GM18951 (cell line): Measurements from ENCODE around the gene NRXN3.

ENCODE experiments used
- POLR2A ChIP-seq: IDR thresholded peaks from 4 replicates; pipeline ENCODE4 v1.6.1; 2011; ENCODE audit warnings: mild to moderate bottlenecking; ENCODE audit not compliant: insufficient read length, insufficient read depth; ENCODE audit errors: extremely low read depth
- in situ Hi-C: fragments of 300-500 bp; cut with MboI; formaldehyde crosslinking; loops from one replicate; pipeline ENCODE4 v1.12.0; 2022; ENCODE audit warnings: low sequenced_read_pairs, mixed read lengths, inconsistent platforms; ENCODE audit not compliant: unreplicated experiment

The NRXN3 gene

GRCh38 chr14:79275292-79275655, 1105.1 kb downstream of the NRXN3 start:
- in situ Hi-C loops, result no loop called here
- no peak for TF ChIP-seq POLR2A

DNA sequence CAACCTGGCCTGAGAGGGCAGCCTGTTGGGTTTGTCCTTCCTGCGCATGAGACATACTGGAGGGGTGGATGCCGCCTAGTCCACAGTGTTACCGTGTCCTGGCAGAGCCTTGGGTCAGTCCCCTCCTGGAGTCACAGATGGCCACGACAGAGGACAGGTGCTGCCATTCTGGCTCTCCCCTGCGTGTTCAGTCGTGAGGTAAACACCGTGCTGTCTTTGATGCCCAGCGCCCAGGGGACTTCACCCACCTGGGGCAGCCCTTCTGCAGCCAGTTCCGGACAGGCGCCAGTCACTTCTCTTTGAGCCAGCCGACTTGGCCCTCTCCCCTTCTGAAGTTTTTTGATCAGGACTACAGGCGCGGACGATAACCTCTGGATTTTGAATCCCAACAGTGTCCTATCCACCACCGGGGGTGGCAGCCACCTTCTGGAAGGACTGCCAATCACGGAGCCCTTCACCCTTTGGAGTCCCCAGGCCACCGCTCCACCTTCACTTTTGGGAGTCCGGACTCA, 1108.2 kb downstream of the NRXN3 start:
- in situ Hi-C loops, result no loop called here
- TF ChIP-seq POLR2A, result no peak

- in situ Hi-C loops, result no loop called here
- TF ChIP-seq POLR2A, result no peak
Observed at GRCh38 chr14:79278798-79279644, 1108.8 kb downstream of the NRXN3 start.

DNA sequence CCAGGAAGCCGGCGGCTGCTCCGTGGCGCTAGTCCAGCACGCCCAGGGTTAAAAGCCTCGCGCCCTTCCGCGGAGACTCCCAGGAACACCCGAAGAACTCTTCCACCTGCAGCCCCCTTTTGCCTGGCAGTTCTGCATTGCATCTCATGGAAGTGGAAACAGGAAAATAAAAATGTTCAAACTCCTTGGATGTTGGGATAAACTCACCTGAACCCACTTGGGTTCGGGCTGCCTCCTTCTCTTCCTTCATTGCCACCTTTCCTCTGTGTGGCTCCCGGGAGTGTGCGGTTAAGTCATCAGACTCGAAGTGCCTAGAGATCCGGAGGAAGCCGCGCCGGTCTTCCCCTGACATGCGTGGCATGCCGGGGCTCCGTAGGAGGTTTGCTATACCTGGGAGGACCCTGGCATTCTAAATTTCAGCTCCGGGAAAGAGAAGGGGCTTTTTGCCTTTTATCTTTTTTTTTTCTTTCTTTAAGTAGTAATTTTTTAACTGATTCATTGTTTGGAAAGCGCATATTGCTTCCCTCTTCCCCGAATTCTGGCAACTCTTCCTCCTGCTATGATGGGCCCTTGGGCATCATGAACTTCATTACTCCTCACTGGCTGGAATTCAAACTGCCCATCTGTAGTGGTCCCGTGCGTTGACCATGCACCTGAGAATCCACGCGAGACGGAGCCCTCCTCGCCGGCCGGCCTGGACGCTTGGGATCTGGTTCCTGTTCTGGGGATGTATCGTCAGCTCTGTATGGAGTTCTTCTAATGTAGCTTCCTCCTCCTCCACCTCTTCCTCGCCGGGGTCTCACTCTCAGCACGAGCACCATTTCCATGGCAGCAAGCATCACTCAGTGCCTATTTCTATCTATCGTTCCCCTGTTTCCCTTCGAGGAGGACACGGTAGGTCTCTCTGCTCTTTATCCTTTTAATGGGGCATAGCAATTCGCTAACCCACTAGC, 1109.7 kb downstream of the NRXN3 start:
- TF ChIP-seq POLR2A, result no peak
- in situ Hi-C loops, result no loop called here

GRCh38 chr14:79281244-79282152, 1111.3 kb downstream of the NRXN3 start:
- no peak for TF ChIP-seq POLR2A
- in situ Hi-C loops, result no loop called here

GRCh38 chr14:79284621-79285020, 1114.4 kb downstream of the NRXN3 start:
- no peak for TF ChIP-seq POLR2A
- in situ Hi-C loops, result no loop called here

DNA sequence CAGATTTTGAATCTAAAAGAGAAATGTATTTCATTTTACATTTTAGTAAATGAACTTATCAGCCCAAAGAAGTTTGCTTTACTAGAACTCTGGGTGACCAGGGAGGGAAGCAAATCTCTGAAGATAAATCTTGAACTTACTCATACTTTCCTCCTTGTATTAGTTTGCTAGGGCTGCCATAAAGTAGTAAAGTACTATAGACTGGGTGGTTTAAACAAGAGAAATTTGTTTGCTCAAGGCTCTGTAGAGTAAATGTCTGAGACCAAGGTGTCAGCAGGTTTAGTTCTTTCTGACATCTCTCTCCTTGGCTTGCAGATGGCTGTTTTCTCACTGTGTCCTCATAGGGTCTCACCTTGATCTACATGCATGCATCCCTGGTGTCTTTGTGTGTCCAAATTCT, 1115.1 kb downstream of the NRXN3 start:
- TF ChIP-seq POLR2A, result no peak
- in situ Hi-C loops, result no loop called here

GRCh38 chr14:79287976-79288375, 1117.8 kb downstream of the NRXN3 start:
- TF ChIP-seq POLR2A, result no peak
- in situ Hi-C loops, result no loop called here

DNA sequence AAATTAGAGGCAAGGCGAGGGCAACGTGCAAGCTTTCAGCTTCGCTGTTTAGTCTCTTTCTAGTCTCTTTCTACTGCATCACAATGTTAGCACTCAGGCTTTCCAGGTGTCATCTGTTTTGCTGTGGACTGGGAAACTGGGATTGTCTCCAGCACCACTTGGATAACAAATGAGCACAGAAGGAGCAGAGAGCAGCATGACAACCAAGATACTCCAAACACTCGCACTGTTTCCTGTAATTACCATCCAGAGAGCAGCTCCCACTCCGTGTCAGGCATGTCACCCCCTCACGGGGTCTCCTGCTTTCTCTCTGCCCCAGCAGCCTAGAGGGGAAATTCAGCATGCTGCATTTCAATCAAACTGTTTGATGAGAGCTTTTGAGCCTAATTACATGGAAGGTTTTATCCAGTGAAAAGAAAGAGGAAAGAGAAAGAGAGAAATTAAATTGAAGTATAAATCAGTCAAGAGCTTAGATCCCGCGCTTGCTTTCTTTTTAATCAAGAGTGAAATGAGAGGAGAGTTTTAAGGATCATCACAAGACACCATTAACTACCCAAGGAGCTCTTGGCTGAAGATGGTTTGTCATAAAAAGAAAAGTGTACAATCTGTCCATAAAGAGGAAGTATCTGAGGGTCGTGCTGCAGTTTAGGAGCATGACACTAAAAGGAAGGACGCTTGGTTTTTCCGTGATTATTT, 1123.5 kb downstream of the NRXN3 start:
- in situ Hi-C loops, result no loop called here
- TF ChIP-seq POLR2A, result no peak

DNA sequence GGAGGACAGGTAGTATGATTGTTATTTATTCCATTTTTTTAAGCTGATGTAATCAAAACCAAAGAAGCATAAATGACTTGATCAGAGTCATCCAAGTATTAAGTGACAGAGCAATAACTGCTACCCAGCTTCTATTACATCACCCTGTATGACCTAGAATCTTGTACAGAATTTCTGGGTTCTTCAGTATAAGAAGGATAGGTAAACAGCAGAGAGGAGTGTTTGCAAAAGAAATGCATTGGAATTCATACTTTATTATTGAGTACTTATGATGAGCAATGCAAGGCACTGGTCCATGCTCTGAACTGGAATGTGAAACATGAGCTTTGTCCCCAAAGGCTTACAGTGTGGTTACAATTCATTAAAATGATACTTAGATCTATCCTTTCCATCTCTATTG, 1124.3 kb downstream of the NRXN3 start:
- in situ Hi-C loops, result no loop called here
- no peak for TF ChIP-seq POLR2A

DNA sequence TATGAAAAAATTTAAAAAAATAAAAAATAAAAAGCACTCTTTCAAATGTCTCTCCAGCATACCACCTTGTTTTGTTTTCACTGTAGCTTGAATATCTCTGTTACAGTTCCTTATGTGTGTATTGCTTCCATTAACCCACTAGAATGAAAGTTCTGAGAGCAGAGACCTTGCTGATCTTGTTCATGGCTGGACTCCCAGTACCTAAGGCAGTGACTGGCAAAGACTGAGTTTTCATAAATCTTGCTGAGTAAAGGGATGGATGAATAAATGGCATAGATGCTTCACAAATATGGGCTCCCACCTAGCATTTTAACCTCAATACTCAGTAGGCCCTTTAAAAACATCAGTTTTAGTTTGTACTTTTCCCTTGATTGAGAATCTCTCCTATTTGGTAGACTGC, 1125.2 kb downstream of the NRXN3 start:
- in situ Hi-C loops, result no loop called here
- no peak for TF ChIP-seq POLR2A

- no peak for TF ChIP-seq POLR2A
- in situ Hi-C loops, result no loop called here
Observed at GRCh38 chr14:79298373-79298772, 1128.2 kb downstream of the NRXN3 start.
